Measurements from ENCODE around the gene CFD.

Gene CFD

DNA sequence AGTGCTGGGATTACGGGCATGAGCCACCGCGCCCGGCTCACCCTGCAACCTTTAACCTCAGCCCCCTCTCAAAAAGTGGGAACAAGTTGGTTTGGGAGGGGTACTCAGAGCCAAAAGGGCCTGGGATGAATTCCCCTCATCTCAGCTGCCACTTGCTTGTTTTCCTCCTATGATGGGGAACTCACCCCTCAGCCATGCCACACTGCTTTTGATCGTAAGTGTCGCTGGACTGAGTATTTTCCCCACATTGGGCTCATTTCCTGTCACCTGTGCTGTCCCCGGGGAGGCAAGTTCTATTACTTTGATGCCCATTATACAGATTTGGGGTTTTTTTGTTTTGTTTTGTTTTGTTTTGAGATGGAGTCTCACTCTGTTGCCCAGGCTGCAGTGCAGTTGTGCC lies 47.0 kb downstream of the CFD start:
- no peak for DNase-seq (ENCODE audit: low read depth, low spot score)

DNA sequence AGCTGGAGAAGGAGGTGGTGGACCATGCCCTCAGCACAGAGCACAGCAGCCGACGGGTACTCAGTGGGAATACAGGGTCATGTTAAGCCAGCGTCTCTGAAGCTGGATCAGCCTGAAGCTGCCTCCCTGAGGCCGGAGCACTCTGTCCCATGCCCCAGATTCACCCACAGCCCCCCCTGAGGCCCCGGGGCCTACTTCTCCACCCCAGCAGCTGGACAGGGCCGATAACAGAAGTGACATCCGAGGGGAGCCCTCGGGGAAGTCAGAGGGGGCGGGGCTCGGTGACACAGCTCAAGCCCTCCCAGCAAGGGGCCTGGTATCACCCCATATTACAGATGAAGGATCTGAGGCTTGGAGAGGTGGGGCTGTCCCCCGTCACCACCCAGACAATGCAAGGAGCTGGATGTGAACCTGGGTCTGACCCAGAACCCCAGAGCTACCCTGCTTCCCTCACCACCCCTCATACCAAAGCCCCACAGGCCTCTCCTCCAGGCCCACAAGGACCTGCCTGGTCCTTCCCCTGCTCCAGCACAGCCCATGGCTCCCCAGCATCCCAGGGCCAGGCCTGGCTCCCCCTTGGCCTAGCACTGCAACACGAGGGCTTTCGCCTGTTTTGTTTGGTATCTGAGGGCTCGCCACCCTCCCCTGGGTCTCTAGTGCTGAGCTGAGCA lies 47.9 kb downstream of the CFD start:
- no peak for DNase-seq (ENCODE audit: low read depth, low spot score)

DNA sequence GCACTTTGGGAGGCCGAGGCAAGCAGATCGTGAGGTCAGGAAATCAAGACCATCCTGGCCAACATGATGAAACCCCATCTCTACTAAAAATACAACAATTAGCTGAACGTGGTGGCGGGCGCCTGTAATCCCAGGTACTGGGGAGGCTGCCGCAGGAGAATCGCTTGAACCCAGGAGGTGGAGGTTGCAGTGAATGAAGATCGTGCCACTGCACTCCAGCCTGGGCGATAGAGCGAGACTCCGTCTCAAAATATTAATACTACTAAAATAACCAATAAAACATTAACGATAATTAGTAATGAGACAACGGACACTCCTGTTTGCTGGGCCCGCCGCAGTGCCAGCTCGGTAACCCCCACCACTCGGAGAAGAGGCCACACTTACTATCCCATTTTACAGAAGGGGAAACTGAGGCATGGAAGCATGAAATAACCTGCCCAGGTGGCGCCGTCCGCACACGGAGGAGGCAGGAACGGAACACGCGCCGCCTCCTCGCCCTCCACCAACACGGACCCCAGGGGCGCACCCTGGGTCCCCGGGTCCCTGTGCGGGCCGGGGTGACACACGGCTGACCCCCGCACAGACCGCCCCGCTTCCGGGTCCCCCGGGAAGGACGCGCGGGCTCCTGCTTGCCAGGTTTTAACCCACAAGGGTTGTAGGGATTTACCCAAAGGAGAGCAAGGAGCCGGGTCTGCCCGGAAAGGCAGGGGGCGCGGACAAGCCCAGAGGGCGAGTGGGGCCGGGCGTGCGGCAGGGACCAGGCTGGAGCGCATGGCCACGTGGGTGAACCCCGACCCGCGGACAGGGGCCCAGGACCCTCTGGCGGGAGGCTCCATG lies 52.0 kb downstream of the CFD start:
- DNase-seq (ENCODE audit: low read depth, low spot score) = no peak

DNA sequence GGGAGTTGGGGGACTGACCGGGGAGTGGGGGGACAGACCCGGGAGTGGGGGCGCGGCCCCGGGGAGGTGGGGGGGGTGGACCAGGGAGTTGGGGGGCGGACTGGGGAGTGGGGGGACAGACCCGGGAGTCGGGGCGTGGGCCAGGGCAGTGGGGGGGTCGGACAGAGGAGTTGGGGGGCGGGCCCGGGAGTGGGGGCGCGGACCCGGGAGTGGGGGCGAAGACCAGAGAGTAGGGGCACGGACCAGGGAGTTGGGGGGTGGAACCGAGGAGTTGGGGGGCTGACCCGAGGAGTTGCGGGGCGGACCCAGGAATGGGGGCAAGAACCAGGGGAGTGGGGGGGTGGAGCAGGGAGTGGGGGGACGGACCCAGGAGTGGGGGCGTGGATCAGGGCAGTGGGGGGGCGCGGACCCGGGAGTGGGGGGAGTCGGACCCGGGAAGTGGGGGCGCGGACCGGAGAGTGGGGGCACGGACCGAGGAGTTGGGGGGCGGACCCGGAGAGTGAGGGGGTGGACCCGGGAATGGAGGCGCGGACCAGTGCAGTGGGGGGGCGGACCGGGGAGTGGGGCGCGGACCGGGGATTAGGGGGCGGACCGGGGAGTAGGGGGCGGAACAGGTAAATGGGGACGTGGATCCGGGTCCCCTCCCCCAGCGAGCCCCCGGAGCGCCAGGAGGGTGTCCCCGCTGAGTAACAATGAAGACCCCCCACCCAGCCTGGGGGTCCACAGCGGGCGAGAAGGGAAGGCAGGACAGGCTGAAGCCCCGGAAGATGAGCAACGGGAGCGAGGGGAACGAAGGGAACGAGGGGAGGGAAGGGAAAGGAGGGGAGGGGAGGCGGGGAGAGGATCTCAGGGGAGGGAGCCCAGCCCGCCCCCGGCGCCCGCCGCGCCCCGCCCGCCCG lies 53.0 kb downstream of the CFD start:
- no peak for DNase-seq (ENCODE audit: low read depth, low spot score)
